ENCODE data around the gene IRF2BP2. TPM values are rescaled to one million over a fixed set of nuclear protein-coding genes. Genes with fewer than 3 reads are reported as not detected.

IRF2BP2 gene
- polyA plus RNA-seq, 1 donor = 90.0 TPM

DNA sequence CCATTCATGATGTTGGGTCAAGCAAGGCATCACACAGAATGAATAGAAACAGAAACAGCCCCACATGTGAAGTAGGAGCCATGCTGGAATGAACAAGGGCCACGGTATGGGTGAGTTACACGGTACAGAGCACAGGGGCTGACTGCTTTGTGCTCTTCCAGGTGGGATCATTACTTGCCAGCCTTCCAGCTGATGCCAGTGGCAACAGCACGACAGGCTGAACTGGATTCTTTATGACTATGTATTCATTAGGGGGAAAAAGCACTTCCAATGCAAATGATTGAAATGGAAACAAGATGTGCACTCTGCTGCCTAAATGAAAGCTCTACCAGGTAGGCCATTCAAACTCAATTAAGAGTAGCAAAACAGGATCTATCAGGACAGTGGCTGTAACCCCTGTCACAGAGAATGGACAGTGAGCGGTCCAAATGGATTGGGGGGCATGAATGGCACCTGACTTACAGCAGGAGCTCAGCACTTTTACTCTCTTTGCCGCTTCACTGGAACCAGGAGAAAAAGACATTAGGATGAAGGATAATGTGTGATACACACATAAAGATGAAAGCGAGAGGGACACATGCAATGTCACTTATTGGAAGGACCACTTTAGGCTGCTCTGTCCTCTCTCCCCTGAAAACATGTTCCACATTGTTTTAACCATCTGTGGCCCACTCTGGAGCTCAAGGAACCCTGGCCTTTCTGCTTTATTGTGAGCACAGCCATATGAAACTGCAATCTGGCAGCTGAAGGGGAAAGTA lies 23.4 kb upstream of the IRF2BP2 start:
- no peak for DNase-seq

DNA sequence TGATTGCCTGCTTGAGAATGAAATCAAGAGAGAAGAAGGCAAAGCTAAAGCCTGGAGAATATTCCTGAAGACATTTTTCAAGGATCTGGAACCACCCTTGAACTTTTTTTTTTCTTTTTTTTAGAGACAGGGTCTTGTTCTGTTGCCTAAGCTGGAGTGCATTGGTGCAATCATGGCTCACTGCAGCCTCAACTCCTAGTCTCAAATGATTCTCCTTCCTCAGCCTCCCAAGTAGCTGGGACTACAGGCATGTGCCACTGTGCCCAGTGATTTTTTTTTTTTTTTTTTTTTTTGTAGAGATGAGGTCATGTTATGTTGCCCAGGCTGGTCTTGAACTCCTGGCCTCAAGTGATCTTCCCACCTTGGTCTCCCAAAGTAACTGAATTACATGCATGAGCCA lies 22.2 kb upstream of the IRF2BP2 start:
- DNase-seq = no peak

DNA sequence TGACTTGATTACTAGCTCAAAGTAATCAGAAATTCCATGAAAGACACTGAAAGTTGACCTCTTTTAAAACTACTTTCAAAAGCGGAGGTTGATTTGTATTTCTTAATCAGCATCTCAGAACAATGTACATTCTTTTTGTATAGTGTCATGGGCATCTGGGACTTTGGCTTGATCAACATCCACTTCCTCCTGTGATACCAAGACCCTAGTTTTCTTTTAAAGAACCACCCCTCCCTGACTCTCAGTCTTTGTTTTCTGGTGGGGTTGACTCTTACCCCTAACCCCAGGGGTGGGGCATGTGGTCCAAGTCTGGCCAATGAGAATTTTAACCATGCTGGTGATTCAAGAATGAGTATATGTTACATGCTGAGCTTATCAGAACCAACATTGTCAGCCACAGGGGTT lies 21.7 kb upstream of the IRF2BP2 start:
- DNase-seq = no peak

DNA sequence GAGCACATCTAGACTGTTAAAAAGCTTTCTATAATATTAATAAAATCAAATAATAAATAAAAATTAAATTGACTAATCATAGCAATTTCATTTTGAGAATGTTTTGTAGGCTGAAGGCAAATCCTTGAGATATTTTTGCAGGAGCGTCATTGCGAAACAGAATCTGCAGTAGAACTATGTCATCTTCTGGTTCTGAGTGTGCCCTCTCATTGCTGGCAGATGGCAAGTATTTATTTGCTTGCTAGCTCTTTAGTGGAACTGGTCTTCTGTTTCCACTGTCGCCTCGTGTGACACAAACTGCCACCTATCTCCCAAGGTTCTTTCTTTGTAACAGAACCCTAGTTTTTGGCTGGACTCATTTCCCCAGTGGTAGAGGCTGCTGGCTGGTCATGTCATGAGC lies 19.0 kb upstream of the IRF2BP2 start:
- no peak for DNase-seq

DNA sequence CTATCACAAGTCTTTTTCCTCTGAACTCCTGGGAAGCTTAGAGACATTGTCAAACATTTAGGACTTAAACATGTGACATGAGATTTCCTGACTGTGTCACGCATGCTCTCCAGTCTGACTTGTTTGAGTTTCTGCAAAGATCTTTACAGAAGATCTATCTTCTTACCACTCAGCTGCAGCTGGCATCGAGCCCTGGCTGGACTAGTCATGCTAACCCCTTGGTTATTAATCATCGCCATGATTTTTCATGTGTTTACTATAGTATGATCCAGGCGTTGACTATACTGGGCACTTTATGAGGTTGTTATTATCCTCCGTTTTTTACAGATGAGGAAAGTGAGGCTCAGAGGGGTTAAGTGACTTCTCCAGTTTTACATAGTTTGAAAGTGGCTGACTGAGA lies 18.1 kb upstream of the IRF2BP2 start:
- no peak for DNase-seq

DNA sequence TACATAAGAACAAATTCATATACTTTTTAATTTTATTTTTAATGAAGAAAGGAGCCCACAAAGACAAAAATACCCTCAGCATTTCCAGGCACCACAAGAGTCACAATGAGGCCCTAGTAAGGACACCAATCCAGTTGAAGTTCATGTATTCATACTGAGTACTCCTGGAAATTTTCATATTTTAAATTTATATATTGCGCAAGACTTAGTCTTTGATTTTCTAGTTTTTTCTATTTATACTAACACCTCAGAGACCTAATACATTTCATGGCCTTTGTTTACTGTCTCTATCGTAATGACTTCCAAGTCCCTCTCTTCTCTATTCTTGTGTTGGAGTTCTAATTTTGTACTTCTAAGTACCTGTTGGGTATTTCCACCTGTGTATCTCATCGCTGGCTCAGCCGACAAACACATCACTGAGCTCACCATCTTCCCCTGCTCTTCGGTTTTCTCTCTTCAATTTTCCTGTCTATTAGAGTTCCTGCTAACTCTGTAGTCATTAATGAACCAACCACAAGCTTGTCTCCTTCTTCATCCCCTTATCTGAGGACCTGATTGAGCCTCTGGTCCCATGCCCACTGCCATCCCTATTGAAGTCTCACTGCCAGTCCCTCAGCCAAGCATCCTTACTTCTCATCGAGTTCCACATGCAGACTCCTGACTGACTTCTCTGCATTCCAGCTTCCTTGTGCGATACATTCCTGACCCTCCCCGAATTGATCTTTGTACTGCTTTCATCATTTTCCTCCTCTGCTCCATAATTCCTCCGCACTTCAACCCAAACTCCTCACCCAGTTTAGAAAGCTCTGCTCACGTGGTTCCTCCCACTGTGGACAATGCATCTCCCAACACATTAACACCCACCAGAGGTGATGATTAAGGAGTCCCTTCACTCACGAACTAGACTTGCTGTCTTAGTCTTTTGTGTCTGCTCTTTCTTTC lies 17.3 kb upstream of the IRF2BP2 start:
- no peak for DNase-seq

DNA sequence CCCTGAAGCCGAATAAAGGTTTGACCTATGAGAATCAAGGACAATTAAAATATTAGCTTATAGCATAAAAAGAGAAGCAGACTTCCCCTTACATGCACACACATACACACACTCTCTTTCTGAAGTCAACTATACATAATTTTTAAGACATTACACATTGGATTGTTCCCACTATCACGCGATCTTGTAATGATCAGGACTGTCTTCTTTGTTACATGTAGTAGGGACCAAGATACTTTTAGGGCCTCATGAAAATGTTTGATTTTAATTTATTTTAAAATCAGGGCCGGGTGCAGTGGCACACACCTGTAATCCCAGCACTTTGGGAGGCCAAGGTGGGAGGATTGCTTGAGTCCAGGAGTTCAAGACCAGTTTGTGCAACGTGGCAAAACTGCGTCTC lies 16.4 kb upstream of the IRF2BP2 start:
- DNase-seq = no peak

DNA sequence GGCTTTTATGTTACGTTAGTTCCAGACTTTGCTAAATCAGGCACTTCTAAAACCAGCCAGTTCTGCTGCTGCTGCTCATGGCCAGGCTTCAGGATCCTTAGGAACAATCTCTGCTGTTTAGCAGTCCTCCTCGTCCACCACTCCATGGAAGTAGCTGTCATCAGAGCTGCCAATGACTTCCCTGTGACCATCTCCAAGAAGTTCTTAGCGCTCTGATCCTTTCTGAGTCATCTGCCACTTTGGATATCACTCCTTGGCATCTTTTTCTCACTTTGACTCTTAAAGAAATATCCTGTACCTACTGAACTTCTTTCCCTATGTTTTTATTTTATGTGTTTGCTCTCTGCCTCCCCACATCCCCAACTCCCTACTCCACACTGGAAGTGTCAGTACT lies 14.7 kb upstream of the IRF2BP2 start:
- DNase-seq = no peak

DNA sequence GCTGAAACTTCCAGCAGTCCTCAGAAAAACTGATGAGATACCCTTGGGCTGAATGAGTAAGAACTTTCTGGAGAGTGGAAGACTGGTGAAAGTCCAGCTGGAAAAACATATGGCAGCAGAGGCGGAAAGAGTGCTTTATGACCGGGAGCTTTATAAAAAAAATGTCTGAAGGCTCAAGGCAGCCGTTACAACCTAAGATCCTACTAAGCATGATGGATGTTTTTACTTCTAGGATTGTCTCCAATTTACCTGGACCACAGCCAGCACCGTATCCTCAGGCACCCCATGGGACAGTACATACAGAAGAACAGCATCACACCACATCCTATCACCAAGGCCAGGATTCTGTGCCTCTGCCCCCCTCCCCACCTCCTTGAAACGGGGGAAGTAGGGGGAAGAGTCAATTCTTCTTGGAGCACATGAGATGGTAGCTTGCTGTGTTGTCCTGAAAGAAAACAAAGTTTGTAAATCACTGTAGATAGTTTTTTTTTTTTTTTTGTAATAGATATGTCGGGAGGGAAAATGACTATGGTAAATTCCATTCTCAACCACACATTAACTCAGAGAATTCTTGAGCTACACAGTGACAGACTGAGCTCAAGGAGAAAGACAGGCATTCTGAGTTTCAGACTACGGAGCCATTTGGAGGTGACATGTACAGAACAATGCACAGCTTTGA lies 11.8 kb upstream of the IRF2BP2 start:
- peak; percentile 76 for DNase-seq

DNA sequence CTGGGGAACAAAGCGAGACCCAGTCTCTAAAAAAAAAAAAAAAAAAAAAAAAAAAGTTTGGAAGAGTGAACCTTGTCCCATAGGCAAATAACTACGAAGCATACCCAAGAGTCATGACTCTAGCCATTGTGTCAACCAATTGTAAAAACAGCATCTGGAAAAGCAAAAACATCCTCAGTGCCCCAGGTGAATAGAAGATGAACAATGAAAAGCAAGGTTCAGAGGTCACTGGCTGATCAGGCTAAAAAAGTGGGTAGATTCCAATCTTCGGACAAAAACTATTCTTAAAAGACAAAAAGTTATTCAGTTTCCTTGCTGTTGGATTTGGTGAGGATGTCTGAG lies 11.1 kb upstream of the IRF2BP2 start:
- DNase-seq = no peak

DNA sequence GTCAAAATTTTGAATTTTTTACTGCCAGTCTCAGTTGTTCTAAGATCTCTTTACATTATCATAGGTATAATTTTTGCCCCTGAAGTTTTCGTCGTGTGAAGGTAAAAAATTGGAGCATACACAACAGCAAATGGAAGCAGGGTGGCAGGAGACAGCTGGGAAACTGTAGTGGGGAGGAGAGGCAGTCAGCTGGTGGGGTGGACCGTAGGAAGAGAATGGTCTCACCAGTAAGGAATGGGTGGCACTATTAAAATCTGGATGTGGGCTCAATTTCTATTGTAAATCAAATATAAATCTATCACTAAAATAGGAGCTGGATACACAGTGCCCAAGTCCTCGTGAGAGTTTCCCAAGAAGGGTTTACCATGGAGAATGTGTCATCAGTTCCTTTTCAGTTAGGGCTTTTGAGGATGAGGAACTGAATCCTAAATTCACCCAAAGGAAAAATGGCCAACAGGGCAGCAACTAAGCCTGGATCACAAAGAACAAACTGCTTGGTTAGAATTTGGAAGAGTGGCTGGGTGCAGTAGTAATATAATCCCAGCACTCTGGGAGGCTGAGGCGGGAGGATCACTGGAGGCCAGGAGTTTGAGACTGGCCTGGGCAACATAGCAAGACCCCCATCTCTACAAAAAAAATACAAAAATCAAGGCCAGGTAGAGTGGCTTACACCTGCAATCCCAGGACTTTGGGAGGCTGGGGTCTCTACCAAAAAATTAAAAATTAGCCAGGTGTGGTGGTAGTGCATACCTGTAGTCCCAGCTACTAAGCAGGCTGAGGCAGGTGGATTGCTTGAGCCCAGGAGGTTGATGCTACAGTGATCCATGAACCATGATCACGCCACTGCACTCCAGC lies 10.5 kb upstream of the IRF2BP2 start:
- DNase-seq = no peak

DNA sequence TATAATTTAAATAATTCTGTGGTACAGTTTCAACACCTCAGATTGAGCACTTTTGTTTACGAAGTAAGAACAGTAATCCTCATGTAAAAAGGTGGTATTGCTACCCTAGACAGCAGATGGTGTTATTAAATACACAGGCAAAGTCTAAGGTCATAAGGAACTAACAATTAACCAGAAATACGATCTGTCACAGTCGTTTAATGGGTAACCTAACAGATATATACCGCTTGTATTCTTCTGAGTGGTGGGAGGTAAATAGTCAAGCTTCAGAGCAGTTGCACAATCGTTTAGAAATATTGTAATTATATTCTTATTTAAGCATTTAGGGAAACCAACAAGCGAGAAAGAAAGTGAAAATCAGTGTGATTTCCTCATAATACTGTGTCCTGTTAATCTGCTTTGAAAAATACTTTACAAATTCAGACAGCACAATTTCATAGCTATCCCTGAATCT lies 9.8 kb upstream of the IRF2BP2 start:
- DNase-seq = no peak

DNA sequence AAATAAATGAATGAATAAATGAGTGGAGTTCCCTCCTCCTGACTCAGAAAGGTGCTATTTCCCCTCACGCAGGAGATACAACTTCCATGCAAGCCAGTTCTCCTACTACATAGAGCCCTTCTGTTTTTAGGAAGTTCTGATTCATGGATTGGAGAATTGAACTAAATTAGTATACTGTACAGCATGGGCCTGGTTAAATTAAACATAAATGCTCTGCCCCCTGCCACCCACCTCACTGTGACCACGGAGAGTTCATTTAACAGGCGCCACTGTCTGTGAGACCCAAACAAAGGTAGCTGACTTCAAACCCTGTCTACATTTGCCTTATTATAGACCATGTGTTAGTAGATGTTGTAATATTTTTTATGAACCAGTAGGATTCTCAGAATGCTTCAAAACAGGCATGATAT lies 9.1 kb upstream of the IRF2BP2 start:
- no peak for DNase-seq

DNA sequence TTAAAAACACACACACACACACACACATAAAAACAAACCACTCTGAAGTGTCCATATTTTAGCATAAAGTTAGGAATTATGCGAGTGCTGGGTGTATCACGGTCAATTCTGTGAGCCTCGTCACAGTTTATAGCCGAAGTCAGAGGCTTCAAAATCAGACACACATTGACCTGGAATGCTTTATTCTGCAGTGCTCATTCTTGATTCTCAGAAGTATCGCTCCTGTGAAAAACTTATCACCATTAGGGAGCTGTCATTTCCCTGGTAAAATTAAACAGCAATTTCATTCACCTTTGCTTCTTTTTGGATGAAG lies 8.7 kb upstream of the IRF2BP2 start:
- no peak for DNase-seq

DNA sequence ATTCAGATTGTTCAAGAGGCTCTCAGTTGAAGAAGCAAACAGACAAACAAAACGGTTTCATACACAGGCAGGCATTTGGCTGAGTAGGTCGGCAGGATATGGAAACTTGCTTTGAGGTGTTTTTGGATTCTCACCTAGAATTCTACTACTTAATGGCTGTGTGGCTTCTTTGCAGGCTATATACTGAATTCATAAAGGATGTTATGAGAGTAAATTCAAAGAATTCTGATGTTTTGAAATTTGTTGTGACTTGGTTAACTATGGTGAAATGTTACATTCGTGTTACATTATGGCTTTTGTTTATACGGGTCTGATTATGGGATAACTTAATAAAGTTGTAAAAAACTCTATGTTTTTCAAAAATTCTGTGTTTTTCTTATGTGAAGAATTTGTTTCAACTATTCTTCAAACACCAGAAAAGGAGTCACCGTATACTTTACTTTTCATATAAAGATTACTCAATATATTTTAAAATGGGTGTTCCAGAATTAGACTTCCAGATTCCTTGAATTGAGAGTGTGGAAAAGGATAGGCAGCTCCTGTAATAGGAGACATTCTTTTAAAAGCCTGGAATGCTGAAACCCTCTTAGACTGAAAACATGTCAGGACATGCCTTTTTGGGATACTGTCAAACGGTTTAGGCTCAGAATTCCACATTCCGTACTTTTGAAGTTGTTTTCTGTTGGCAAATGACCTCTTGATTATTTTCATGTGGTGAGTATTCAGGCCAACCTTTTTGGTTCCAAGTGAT lies 8.2 kb upstream of the IRF2BP2 start:
- DNase-seq = peak; percentile 65

DNA sequence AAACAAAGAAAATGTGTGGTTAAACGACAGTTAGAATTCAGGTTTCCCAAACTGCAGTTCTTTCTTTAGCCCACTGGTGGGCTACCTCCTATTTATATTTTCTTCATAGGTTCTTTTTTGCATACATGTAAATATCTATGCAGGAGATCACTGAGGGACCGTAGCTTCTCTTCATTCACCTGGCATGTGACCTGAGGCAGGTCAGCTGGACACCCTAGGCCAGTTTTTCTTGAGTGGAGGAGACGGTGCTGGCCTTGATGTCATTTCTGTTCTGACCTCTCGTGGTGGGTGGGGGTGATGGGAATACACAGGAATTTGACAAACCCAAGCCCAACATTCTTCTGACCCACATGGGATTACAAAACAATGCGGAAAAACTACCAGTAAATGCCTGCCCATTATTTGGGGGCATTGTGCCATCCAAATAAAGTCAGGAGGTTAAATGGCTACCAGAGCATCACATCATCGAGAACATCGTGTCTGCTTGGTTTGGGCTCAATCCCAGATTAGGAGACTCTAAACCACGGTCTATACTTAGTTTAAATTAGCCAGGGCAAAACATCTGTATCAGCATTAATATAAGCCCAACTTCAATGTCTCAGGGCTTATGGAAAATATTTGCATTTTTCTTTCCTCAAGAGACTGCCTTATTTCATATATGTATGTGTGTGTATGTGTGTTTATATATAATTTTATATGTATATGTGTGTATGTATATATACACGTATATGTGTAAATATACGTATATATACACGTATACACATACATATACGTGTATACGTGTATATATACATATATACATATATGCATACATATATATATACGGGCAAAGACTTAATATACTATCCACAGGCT lies 7.4 kb upstream of the IRF2BP2 start:
- no peak for DNase-seq

DNA sequence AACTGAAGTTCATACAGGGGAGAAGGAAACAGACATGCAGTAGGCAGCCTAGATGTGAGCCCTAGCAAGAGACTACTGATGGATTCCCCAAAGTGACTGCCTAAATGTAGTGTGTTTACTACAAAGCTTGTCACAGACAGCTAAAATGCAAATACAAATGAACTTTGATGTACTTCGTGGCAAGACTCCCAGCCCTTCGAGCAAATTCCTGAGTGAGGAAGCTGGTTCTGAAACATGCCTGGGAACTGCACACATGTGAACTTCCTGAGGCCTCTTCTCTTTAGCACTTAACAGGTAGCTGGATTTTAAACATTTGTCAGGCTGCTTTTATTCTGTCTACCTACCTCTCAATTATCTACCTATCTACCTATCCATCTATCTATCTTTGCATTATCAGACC lies 6.7 kb upstream of the IRF2BP2 start:
- DNase-seq = no peak

DNA sequence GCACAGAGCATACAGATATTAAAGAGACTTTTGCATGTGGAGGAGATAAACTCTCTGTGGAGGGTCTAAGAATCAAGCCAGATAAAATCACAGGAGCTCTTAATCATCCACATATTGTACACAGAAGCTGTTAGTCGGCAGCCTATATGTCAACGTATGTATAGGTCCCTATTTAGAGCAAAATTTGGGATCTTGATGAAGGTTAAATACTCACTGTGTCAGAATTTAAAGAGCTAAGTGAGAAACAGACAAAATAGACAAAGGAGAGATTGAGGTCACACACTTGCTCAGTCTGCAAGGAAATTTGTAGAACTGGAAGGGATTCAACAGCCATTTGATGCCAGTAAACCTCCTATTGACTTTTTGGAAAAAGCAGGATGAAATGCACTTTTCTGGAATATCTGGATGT lies 4.1 kb upstream of the IRF2BP2 start:
- DNase-seq = peak; percentile 59

DNA sequence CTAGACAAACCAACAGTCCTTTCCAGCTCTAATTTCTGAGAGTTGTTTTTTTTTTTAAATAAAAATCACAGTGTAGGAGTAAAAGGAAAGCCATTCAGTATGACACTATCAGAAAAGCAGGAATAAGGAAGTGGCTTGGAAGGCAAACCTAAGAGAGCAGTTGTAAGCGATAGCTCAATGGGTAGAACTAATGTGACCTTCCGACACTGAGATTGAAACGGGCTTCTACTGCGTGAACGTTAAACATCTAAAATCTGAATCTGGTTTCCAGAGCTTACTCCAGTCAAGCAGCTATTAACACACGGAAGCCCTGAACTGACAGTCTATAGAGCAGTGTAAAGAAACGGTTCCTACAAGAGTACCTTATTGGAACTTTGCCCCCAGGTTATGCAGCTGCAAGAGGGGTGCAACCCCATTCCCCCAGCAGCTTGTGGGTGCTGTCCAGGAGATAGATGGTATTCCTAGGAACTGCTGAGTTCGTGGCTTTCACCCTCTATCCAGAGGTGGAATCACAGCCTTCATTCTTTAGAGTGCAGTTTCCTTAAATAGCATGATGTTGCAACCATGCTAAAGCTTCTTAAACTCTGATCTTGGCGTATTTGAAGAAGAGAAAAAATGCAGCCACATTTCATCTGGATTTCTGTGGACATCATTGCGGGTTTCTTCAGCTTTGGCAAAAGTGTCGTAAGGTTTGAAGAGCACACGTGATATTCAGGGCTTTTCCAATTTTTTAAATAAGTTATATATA lies 3.3 kb upstream of the IRF2BP2 start:
- peak; percentile 42 for DNase-seq

Data from hindlimb muscle (tissue), 1 donor.